HG03066 (cell line): ENCODE measurements around the gene ADRA1B.

Experiments used
- ATAC-seq: cut with Tn5 transposase; IDR thresholded peaks from one replicate; pipeline ENCODE4 v1.9.1; 2021; ENCODE audit warnings: low read depth; ENCODE audit not compliant: unreplicated experiment

The ADRA1B gene

GRCh38 chr5:159923008-159923407, 6.7 kb downstream of the ADRA1B start:
- ATAC-seq, result no peak

GRCh38 chr5:159928122-159928909, 12.0 kb downstream of the ADRA1B start:
- ATAC-seq, result no peak

GRCh38 chr5:159929176-159929575, 12.9 kb downstream of the ADRA1B start:
- no peak for ATAC-seq

GRCh38 chr5:159933531-159934485, 17.5 kb downstream of the ADRA1B start:
- no peak for ATAC-seq

GRCh38 chr5:159935946-159936345, 19.7 kb downstream of the ADRA1B start:
- no peak for ATAC-seq

GRCh38 chr5:159936686-159937329, 20.5 kb downstream of the ADRA1B start:
- no peak for ATAC-seq

- ATAC-seq, result no peak
Measured at GRCh38 chr5:159937580-159937979, 21.3 kb downstream of the ADRA1B start.

GRCh38 chr5:159943326-159943725, 27.0 kb downstream of the ADRA1B start:
- ATAC-seq, result no peak

GRCh38 chr5:159944056-159944600, 27.8 kb downstream of the ADRA1B start:
- ATAC-seq, result no peak

GRCh38 chr5:159945359-159945758, 29.1 kb downstream of the ADRA1B start:
- ATAC-seq, result no peak

- ATAC-seq, result no peak
Measured at GRCh38 chr5:159947708-159948358, 31.6 kb downstream of the ADRA1B start.

GRCh38 chr5:159951387-159951786, 35.1 kb downstream of the ADRA1B start:
- no peak for ATAC-seq

- no peak for ATAC-seq
Measured at GRCh38 chr5:159951834-159952233, 35.6 kb downstream of the ADRA1B start.

- ATAC-seq, result no peak
Measured at GRCh38 chr5:159953609-159954008, 37.3 kb downstream of the ADRA1B start.

- ATAC-seq, result no peak
Measured at GRCh38 chr5:159955056-159955624, 38.9 kb downstream of the ADRA1B start.

- no peak for ATAC-seq
Measured at GRCh38 chr5:159956074-159956473, 39.8 kb downstream of the ADRA1B start.

- ATAC-seq, result no peak
Measured at GRCh38 chr5:159961176-159962160, 45.2 kb downstream of the ADRA1B start.

- ATAC-seq, result no peak
Measured at GRCh38 chr5:159962214-159962613, 45.9 kb downstream of the ADRA1B start.

- no peak for ATAC-seq
Measured at GRCh38 chr5:159963935-159964334, 47.7 kb downstream of the ADRA1B start.
